Mesendoderm (in vitro differentiated cells): ENCODE results near the gene ZNF708.
"Not testable (repeated sequence)": the region's sequence is repeated elsewhere in the genome, so short reads cannot be mapped to it uniquely, and the experiment has no call there.

Experiments used
- DNase-seq: peaks from one replicate; pipeline ENCODE4 v3.0.0; 2013
- H2AK5ac ChIP-seq: 2 replicates; pipeline ENCODE4 v1.6.1; 2013; ENCODE audit warnings: low read length, inconsistent platforms
- H2BK120ac ChIP-seq: 2 replicates; pipeline ENCODE4 v1.6.1; 2013; ENCODE audit warnings: low read depth, mild to moderate bottlenecking, low read length, moderate library complexity, mixed read lengths
- H2BK15ac ChIP-seq: replicated peaks from 2 replicates; pipeline ENCODE4 v1.6.1; 2013; ENCODE audit warnings: low read depth, mild to moderate bottlenecking, moderate library complexity
- H2BK5ac ChIP-seq: 2 replicates; pipeline ENCODE4 v1.6.1; 2013; ENCODE audit warnings: low read length, inconsistent platforms
- H3K18ac ChIP-seq: 2 replicates; pipeline ENCODE4 v1.6.1; 2013; ENCODE audit warnings: mild to moderate bottlenecking, low read length, mixed read lengths
- H3K23ac ChIP-seq: one replicate; pipeline ENCODE4 v1.6.1; 2013; ENCODE audit warnings: low read length
- H3K27ac ChIP-seq: 2 replicates; pipeline ENCODE4 v1.5.1; 2013; ENCODE audit warnings: low read depth, mild to moderate bottlenecking, inconsistent platforms, low read length, moderate library complexity
- H3K27me3 ChIP-seq: 2 replicates; pipeline ENCODE4 v1.6.1; 2013; ENCODE audit warnings: low read length, control low read depth, mild to moderate bottlenecking, inconsistent platforms; ENCODE audit not compliant: insufficient read depth, poor library complexity
- H3K36me3 ChIP-seq: 2 replicates; pipeline ENCODE4 v1.6.1; 2013; ENCODE audit warnings: low read length, inconsistent platforms; ENCODE audit not compliant: control insufficient read depth, insufficient read depth
- H3K4ac ChIP-seq: one replicate; pipeline ENCODE4 v1.6.1; 2013; ENCODE audit warnings: low read depth, mild to moderate bottlenecking, low read length, moderate library complexity
- H3K4me1 ChIP-seq: 2 replicates; pipeline ENCODE4 v1.6.1; 2013; ENCODE audit warnings: low read depth, low read length, inconsistent platforms; ENCODE audit not compliant: control insufficient read depth
- H3K4me2 ChIP-seq: 2 replicates; pipeline ENCODE4 v1.6.1; 2013; ENCODE audit warnings: low read length
- H3K4me3 ChIP-seq: 2 replicates; pipeline ENCODE4 v1.5.1; 2013; ENCODE audit warnings: mild to moderate bottlenecking, low read length
- H3K56ac ChIP-seq: one replicate; pipeline ENCODE4 v1.6.1; 2013; ENCODE audit warnings: low read length
- H3K79me1 ChIP-seq: 2 replicates; pipeline ENCODE4 v1.6.1; 2013; ENCODE audit warnings: low read length, inconsistent platforms
- H3K79me2 ChIP-seq: 2 replicates; pipeline ENCODE4 v1.6.1; 2013; ENCODE audit warnings: mild to moderate bottlenecking, low read length; ENCODE audit not compliant: control insufficient read depth, insufficient read depth
- H3K9ac ChIP-seq: 2 replicates; pipeline ENCODE4 v1.6.1; 2013; ENCODE audit warnings: low read length, inconsistent platforms
- H4K5ac ChIP-seq: one replicate; pipeline ENCODE4 v1.6.1; 2013; ENCODE audit warnings: low read length
- H4K8ac ChIP-seq: one replicate; pipeline ENCODE4 v1.6.1; 2013; ENCODE audit warnings: low read depth, mild to moderate bottlenecking, control low read depth, low read length, moderate library complexity
- WGBS: extraction: QIAGEN DNeasy Blood & Tissue Kit; methylation state at CpG from one replicate; pipeline ENCODE4 v1.1.7; 2013; ENCODE audit warnings: low lambda C conversion rate, missing lambda C conversion rate; ENCODE audit not compliant: insufficient coverage; ENCODE audit errors: extremely low coverage; 5-methylcytosine and 5-hydroxymethylcytosine counted together

Gene ZNF708

DNA sequence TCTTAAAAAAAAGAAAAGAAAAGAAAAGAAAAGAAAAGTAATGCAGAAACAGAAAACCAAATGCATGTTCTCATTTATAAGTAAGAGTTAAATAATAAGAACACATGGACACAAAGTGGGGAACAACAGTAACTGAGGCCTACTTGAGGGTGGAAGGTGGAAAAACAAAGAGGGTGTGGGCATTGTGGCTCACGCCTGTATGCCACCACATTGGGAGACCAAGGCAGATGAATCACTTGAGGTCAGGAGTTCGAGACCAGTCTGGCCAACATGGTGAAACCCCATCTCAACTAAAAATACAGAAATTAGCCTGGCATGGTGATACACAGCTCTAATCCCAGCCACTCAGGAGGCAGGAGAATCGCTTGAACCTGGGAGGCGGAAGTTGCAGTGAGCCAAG lies 8.1 kb downstream of the ZNF708 start:
- Histone ChIP-seq H2BK15ac (no peak overlapping the region), H4K5ac (no peak overlapping the region), H3K27ac (no peak overlapping the region), H2AK5ac (no peak overlapping the region), H3K23ac (no peak overlapping the region), H3K4me2 (no peak overlapping the region), H3K36me3 (no peaks in the 10 kb centered on the region), H3K4ac (no peak overlapping the region), H2BK120ac (no peak overlapping the region), H3K56ac (no peak overlapping the region), H3K79me1 (peaks cover 6% of the 10 kb centered on the region), H3K9ac (no peak overlapping the region), H4K8ac (no peak overlapping the region), H3K27me3 (no peaks in the 10 kb centered on the region), H3K4me3 (no peak overlapping the region), H3K4me1 (peaks cover 3% of the 10 kb centered on the region), H3K18ac (no peak overlapping the region), H3K79me2 (peaks cover 51% of the 10 kb centered on the region), H2BK5ac (no peak overlapping the region)
- WGBS: no CpG with 5 or more reads among the region's 4 CpGs
- DNase-seq: no peak

DNA sequence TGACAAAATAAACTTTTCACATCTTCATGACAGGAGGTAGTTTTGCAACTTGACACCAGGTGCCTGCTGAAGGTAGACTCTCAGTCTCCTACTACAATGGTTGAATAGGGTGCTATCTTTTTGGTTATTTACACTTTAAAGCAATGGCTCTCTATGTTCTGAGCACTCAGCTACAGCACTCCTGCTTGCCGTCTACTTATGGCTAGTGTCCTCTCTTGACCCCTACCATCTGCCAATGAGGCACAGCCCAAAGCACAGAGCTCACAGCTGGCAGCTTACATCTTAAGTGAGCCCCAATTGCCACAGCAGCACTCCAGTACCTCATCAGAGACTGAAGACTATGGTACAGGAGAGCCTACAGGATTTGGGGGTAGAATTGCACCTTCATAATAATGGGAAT lies 11.4 kb downstream of the ZNF708 start:
- Histone ChIP-seq H2BK15ac (no peak overlapping the region), H3K18ac (no peak overlapping the region), H3K79me1 (peaks cover 10% of the 10 kb centered on the region), H3K23ac (no peak overlapping the region), H3K4me1 (peaks cover 3% of the 10 kb centered on the region), H3K4me3 (no peak overlapping the region), H3K4me2 (no peak overlapping the region), H3K27ac (no peak overlapping the region), H3K79me2 (peaks cover 47% of the 10 kb centered on the region), H4K8ac (no peak overlapping the region), H3K36me3 (no peaks in the 10 kb centered on the region), H2BK120ac (no peak overlapping the region), H3K27me3 (no peaks in the 10 kb centered on the region), H2BK5ac (no peak overlapping the region), H3K4ac (no peak overlapping the region), H4K5ac (no peak overlapping the region), H3K56ac (peak overlapping the region; percentile 39), H2AK5ac (no peak overlapping the region), H3K9ac (no peak overlapping the region)
- no CpG with 5 or more reads among the region's 1 CpG for WGBS
- peak; percentile 22 for DNase-seq

DNA sequence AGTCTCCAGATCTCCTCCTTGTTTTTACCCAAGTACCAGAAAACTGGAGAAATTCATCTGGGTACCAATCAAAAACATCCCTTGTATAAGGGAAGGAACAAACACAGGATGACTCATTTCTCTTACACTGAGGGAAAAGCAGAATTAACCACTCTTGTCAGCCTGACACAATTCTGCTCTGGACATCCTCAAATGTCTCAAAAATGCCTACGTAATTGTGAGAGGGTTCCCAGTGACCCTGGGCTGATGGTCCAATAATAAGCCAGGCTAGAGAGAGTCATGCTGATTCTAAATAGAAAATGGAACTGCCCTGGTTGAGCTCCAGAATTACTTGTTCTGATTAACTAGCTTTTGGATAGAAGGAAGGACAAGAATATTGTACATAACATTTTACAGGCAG lies 14.5 kb downstream of the ZNF708 start:
- Histone ChIP-seq H3K56ac (no peak overlapping the region), H3K23ac (no peak overlapping the region), H2BK15ac (no peak overlapping the region), H4K5ac (no peak overlapping the region), H3K18ac (no peak overlapping the region), H2AK5ac (no peak overlapping the region), H2BK5ac (no peak overlapping the region), H2BK120ac (no peak overlapping the region), H3K36me3 (no peaks in the 10 kb centered on the region), H3K79me2 (peaks cover 35% of the 10 kb centered on the region), H3K79me1 (peaks cover 10% of the 10 kb centered on the region), H3K4me3 (no peak overlapping the region), H3K4me2 (no peak overlapping the region), H4K8ac (no peak overlapping the region), H3K27me3 (no peaks in the 10 kb centered on the region), H3K27ac (no peak overlapping the region), H3K4ac (no peak overlapping the region), H3K9ac (no peak overlapping the region), H3K4me1 (peaks cover 3% of the 10 kb centered on the region)
- no peak for DNase-seq
- whole genome bisulfite sequencing: no CpG with 5 or more reads among the region's 1 CpG

DNA sequence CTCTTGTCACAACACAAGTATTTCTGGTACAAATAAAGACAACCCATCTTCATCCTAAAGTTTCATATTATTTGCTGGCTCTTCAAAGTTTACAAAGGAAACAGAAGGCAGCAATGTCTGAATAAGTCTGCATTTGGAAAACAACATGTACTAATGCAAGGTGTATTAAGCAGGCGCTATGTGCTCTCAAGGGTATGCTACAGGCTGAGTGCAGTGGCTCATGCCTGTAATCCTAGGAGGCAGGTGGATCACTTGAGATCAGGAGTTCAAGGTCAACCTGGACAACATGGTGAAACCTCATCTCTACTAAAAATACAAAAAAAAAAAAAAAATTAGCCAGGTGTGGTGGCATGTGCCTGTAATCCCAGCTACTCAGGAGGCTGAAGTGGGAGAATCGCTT lies 16.4 kb downstream of the ZNF708 start:
- not testable (repeated sequence) for H3K27ac ChIP-seq, H3K56ac ChIP-seq, H3K27me3 ChIP-seq, H2AK5ac ChIP-seq, H3K4me1 ChIP-seq, H3K23ac ChIP-seq, H3K36me3 ChIP-seq, H2BK5ac ChIP-seq, H4K8ac ChIP-seq, H3K9ac ChIP-seq, H3K79me1 ChIP-seq, H2BK120ac ChIP-seq, H4K5ac ChIP-seq, H2BK15ac ChIP-seq, H3K4me3 ChIP-seq, H3K4me2 ChIP-seq, H3K4ac ChIP-seq, DNase-seq, H3K18ac ChIP-seq
- peaks cover 25% of the 10 kb centered on the region for H3K79me2 ChIP-seq
- whole genome bisulfite sequencing: no CpG with 5 or more reads among the region's 2 CpGs

DNA sequence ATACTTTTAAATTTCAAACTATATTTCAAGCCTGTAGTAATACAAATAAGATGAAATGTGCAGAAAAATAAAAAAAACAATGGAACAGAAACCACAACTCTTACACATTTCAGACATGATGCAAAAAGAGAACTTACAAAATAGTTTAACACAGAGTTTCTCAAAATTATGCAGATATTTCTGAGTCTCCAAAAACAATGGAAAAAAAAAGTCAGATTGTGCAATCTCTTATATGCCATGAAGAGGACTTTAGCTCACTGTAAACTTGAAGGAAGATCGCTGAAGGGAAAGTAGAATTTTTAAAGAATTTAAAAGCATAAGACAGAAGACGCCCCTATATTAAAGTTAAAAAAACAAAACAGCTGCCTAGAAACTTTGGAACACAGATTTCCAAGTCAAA lies 20.4 kb downstream of the ZNF708 start:
- no peak overlapping the region for H3K56ac ChIP-seq
- H2BK5ac ChIP-seq: no peak overlapping the region
- no peak overlapping the region for H4K8ac ChIP-seq
- no peak for DNase-seq
- no peak overlapping the region for H3K4me3 ChIP-seq
- no peak overlapping the region for H3K27ac ChIP-seq
- no peaks in the 10 kb centered on the region for H3K36me3 ChIP-seq
- no CpG with 5 or more reads among the region's 2 CpGs for WGBS
- no peak overlapping the region for H3K23ac ChIP-seq
- H3K79me1 ChIP-seq: peaks cover 2% of the 10 kb centered on the region
- H3K27me3 ChIP-seq: no peaks in the 10 kb centered on the region
- H3K4me1 ChIP-seq: no peaks in the 10 kb centered on the region
- H4K5ac ChIP-seq: no peak overlapping the region
- no peak overlapping the region for H3K9ac ChIP-seq
- H3K79me2 ChIP-seq: peaks cover 7% of the 10 kb centered on the region
- no peak overlapping the region for H2BK15ac ChIP-seq
- H3K4ac ChIP-seq: no peak overlapping the region
- H3K4me2 ChIP-seq: no peak overlapping the region
- no peak overlapping the region for H2AK5ac ChIP-seq
- H2BK120ac ChIP-seq: no peak overlapping the region
- H3K18ac ChIP-seq: no peak overlapping the region

DNA sequence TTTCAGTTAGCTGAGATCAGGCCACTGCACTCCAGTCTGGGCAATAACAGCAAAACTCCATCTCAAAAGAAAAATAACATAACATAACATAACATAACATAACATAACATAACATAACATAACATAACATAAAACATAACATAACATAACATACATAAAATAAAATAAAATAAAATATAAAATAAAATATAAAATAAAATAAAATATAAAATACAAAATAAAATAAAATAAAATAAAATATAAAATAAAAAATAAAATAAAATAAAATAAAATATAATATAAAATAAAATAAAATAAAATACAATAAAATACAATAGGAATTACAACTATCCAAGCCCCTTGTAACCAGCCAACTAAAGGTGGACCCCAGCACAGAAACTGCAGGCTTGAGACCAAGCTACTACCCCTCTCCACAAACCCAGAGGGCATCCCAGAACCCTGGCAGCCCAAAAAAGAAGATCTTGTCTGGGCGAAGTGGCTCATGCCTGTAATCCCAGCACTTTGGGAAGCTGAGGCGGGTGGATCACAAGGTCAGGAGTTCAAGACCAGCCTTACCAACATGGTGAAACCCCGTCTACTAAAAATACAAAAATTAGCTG lies 22.2 kb downstream of the ZNF708 start:
- H2BK120ac ChIP-seq, H3K27ac ChIP-seq, H3K27me3 ChIP-seq, H3K23ac ChIP-seq, H2BK15ac ChIP-seq, H3K79me2 ChIP-seq, H3K36me3 ChIP-seq, H2BK5ac ChIP-seq, H3K79me1 ChIP-seq, H3K4me3 ChIP-seq, H3K4me2 ChIP-seq, DNase-seq, H3K4ac ChIP-seq, H4K8ac ChIP-seq, H3K4me1 ChIP-seq, H3K18ac ChIP-seq, H3K9ac ChIP-seq, H4K5ac ChIP-seq, H3K56ac ChIP-seq, H2AK5ac ChIP-seq: not testable (repeated sequence)
- no CpG with 5 or more reads among the region's 3 CpGs for WGBS
